SK-N-SH (cell line): ENCODE results near the gene PLPP2.

Source experiments
- CTCF ChIP-seq: fragments of 200-600 bp; sonication (generic); IDR thresholded peaks from 2 replicates; pipeline ENCODE4 v1.6.1; 2017; ENCODE audit warnings: antibody characterized with exemption, mild to moderate bottlenecking, moderate library complexity
- EP300 ChIP-seq, 2 experiments: IDR thresholded peaks; 2 replicates each; pipeline versions ENCODE4 v1.4.0 to v1.6.1; 2012; ENCODE audit warnings: borderline replicate concordance in 1 of 2, low read depth in 1 of 2, low read length in 1 of 2
- EZH2phosphoT487 ChIP-seq: fragments of 200-600 bp; sonication (generic); IDR thresholded peaks from 2 replicates; pipeline ENCODE4 v1.6.1; 2017; ENCODE audit warnings: low read depth, mixed run types, mild to moderate bottlenecking, antibody characterized with exemption, moderate library complexity, borderline replicate concordance
- MXI1 ChIP-seq: IDR thresholded peaks from 2 replicates; pipeline ENCODE4 v1.6.1; 2012; ENCODE audit warnings: mild to moderate bottlenecking, low read depth, low read length, improper control_type of control experiment
- RAD21 ChIP-seq: IDR thresholded peaks from 2 replicates; pipeline ENCODE4 v1.6.1; 2012; ENCODE audit warnings: mild to moderate bottlenecking, low read length
- USF2 ChIP-seq: fragments of 150-350 bp; IDR thresholded peaks from 2 replicates; pipeline ENCODE4 v1.6.1; 2017; ENCODE audit warnings: antibody characterized with exemption, low read length, low read depth, borderline replicate concordance

GRCh38 chr19:277581-278165 is 13.5 kb downstream of the PLPP2 start:
- TF ChIP-seq MXI1 = no peak
- no peak for TF ChIP-seq CTCF
- no peak for TF ChIP-seq EZH2phosphoT487
- TF ChIP-seq RAD21 = no peak
- no peak for TF ChIP-seq EP300 (IDR thresholded peaks at IDR 0.05; ENCODE audit: borderline replicate concordance in 1 of 2, low read depth in 1 of 2, low read length in 1 of 2)
- no peak for TF ChIP-seq USF2
